Measurements from ENCODE around the gene KLHL30. TPM values are rescaled to one million over a fixed set of nuclear protein-coding genes. Genes with fewer than 3 reads are reported as not detected.

Gene KLHL30
- total RNA-seq, 1 experiment from 2014 or later: 0.61 TPM

GRCh38 chr2:238160206-238161129 lies 22.0 kb downstream of the KLHL30 start:
- ChIA-PET POLR2A (no interaction called here), CTCF (interaction anchor here (1.2 kb wide), 1 partner anchor 15 kb away, joined by 3 read pairs; no protein-coding TSS in a partner anchor), RAD21 (ENCODE audit: low non-redundant PET in 1 of 2, low total read pairs in 2 of 2, uncharacterized antibody in 2 of 2, unreplicated experiment in 2 of 2) (no interaction called here)
- H3K4me3 ChIP-seq (replicated peaks in 1 of 2; ENCODE audit: low read depth in 1 of 2, low read length in 2 of 2): peak overlapping the region in 1 of 2 experiments; percentile 71; a peak in 1 of 4 replicates
- DNase-seq (ENCODE audit: low read depth, low spot score) (no peak), ATAC-seq (no peak)
- peak overlapping the region; percentile 91 for H3K4me2 ChIP-seq (ENCODE audit: low read length)
- TF ChIP-seq ELF1 (IDR thresholded peaks at IDR 0.05; ENCODE audit: borderline replicate concordance, low read depth): no peak
- TF ChIP-seq RAD21 (IDR thresholded peaks at IDR 0.05; ENCODE audit: low read depth): peak; percentile 26; the same call in 1 of the 2 replicates
- TF ChIP-seq, protein P1, sequence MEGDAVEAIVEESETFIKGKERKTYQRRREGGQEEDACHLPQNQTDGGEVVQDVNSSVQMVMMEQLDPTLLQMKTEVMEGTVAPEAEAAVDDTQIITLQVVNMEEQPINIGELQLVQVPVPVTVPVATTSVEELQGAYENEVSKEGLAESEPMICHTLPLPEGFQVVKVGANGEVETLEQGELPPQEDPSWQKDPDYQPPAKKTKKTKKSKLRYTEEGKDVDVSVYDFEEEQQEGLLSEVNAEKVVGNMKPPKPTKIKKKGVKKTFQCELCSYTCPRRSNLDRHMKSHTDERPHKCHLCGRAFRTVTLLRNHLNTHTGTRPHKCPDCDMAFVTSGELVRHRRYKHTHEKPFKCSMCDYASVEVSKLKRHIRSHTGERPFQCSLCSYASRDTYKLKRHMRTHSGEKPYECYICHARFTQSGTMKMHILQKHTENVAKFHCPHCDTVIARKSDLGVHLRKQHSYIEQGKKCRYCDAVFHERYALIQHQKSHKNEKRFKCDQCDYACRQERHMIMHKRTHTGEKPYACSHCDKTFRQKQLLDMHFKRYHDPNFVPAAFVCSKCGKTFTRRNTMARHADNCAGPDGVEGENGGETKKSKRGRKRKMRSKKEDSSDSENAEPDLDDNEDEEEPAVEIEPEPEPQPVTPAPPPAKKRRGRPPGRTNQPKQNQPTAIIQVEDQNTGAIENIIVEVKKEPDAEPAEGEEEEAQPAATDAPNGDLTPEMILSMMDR (IDR thresholded peaks at IDR 0.05 in 2 of 3, conservative IDR thresholded peaks at IDR 0.05 in 1 of 3; ENCODE audit: borderline replicate concordance in 1 of 3, insufficient read depth in 1 of 3, low read depth in 2 of 3, low read length in 2 of 3): peak in 2 of 3 experiments; percentile 21 to 34; a peak in 2 of 6 replicates
- no peak overlapping the region for H3K27ac ChIP-seq (ENCODE audit: low read depth, low read length)
- no peaks in the 10 kb centered on the region for H3K36me3 ChIP-seq (ENCODE audit: control insufficient read depth in 1 of 2, insufficient read depth in 2 of 2, low read length in 2 of 2)
- H3K9ac ChIP-seq (ENCODE audit: low read length): no peak overlapping the region
- H3K4me1 ChIP-seq (ENCODE audit: control insufficient read depth in 1 of 2, insufficient read depth in 2 of 2, low read length in 2 of 2): peaks cover 4 to 12% of the 10 kb centered on the region in 2 experiments; a peak in 3 of 4 replicates
- no peaks in the 10 kb centered on the region for H4K20me1 ChIP-seq (ENCODE audit: insufficient read depth)
- no peaks in the 10 kb centered on the region for H3K9me3 ChIP-seq (ENCODE audit: control insufficient read depth in 1 of 2, insufficient read depth in 1 of 2, low read depth in 1 of 2, low read length in 2 of 2)
- no peaks in the 10 kb centered on the region for H3K27me3 ChIP-seq (ENCODE audit: insufficient read depth, low read length)
- H2AFZ ChIP-seq (ENCODE audit: low read depth, low read length, poor library complexity, severe bottlenecking): no peak overlapping the region
- no peaks in the 10 kb centered on the region for H3K9me2 ChIP-seq (ENCODE audit: insufficient read depth)
- BruUV-seq (replicated peaks): no TSS peak
- intact Hi-C loops (cut with micrococcal nuclease): loop anchor here (1.0 kb wide), 1 partner anchor 103 kb away; no protein-coding TSS in a partner anchor
- no peaks in the 10 kb centered on the region for H3K79me2 ChIP-seq (ENCODE audit: insufficient read depth, low read length)
